ENCODE results near the gene NTN1.
"Not testable (repeated sequence)": the region's sequence is repeated elsewhere in the genome, so short reads cannot be mapped to it uniquely, and the experiment has no call there.

Gene NTN1

GRCh38 chr17:8985054-8985701 lies 36.1 kb upstream of the NTN1 start:
- no peak for DNase-seq (ENCODE audit: low spot score)
- in situ Hi-C loops (cut with MboI; ENCODE audit: low sequenced_read_pairs, unreplicated experiment): loop anchor here (25.0 kb wide), 1 partner anchor 573 kb away; no protein-coding TSS in a partner anchor
- no peak for TF ChIP-seq CTCF (IDR thresholded peaks at IDR 0.05; ENCODE audit: borderline replicate concordance, control extremely low read depth, extremely low read depth, insufficient read depth, missing control alignments)

GRCh38 chr17:8986295-8986694 lies 35.0 kb upstream of the NTN1 start:
- no peak for DNase-seq (ENCODE audit: low spot score)
- in situ Hi-C loops (cut with MboI; ENCODE audit: low sequenced_read_pairs, unreplicated experiment): loop anchor here (25.0 kb wide), 1 partner anchor 574 kb away; no protein-coding TSS in a partner anchor
- TF ChIP-seq CTCF (IDR thresholded peaks at IDR 0.05; ENCODE audit: borderline replicate concordance, control extremely low read depth, extremely low read depth, insufficient read depth, missing control alignments): no peak

GRCh38 chr17:8988263-8988935 lies 32.9 kb upstream of the NTN1 start:
- not testable (repeated sequence) for DNase-seq (ENCODE audit: low spot score)
- in situ Hi-C loops (cut with MboI; ENCODE audit: low sequenced_read_pairs, unreplicated experiment): loop anchor here (25.0 kb wide), 1 partner anchor 576 kb away; no protein-coding TSS in a partner anchor

GRCh38 chr17:8991514-8992285 lies 29.6 kb upstream of the NTN1 start:
- peak; percentile 43 for TF ChIP-seq CTCF (IDR thresholded peaks at IDR 0.05; ENCODE audit: borderline replicate concordance, control extremely low read depth, extremely low read depth, insufficient read depth, missing control alignments)
- DNase-seq (ENCODE audit: low spot score): peak; percentile 67
- in situ Hi-C loops (cut with MboI; ENCODE audit: low sequenced_read_pairs, unreplicated experiment): loop anchor here (10.0 to 25.0 kb wide), 2 partner anchors 207 to 579 kb away; no protein-coding TSS in a partner anchor

GRCh38 chr17:8994319-8994718 lies 27.0 kb upstream of the NTN1 start:
- in situ Hi-C loops (cut with MboI; ENCODE audit: low sequenced_read_pairs, unreplicated experiment): loop anchor here (10.0 to 25.0 kb wide), 2 partner anchors 210 to 582 kb away; no protein-coding TSS in a partner anchor
- TF ChIP-seq CTCF (IDR thresholded peaks at IDR 0.05; ENCODE audit: borderline replicate concordance, control extremely low read depth, extremely low read depth, insufficient read depth, missing control alignments): peak; percentile 71
- peak; percentile 57 for DNase-seq (ENCODE audit: low spot score)

- in situ Hi-C loops (cut with MboI; ENCODE audit: low sequenced_read_pairs, unreplicated experiment): loop anchor here (10.0 to 25.0 kb wide), 2 partner anchors 211 to 583 kb away; no protein-coding TSS in a partner anchor
- no peak for DNase-seq (ENCODE audit: low spot score)
- no peak for TF ChIP-seq CTCF (IDR thresholded peaks at IDR 0.05; ENCODE audit: borderline replicate concordance, control extremely low read depth, extremely low read depth, insufficient read depth, missing control alignments)
Observed at GRCh38 chr17:8995711-8996110, 25.6 kb upstream of the NTN1 start.
